ENCODE results near the gene MTMR4.

DNA sequence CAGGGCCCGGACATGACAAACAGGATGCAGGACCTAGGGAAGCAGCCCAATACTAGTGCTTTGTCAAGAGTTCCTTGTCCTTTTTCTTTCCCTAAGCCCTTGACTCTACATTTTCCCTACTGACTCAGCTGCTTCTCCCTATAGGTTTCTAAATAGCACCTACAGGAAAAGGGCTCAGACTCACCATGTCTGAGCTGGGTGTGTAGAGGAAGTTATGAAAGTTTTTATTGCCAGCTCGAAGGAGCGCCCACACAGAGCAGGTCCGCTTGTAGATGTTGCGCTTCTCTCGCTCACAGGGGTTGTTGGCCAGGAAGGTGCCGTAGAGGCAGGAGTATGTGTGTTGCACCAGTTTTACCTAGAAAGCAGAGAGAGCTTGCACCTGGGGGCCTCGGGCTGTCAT is 10.6 kb downstream of the MTMR4 start:
- TF ChIP-seq, protein P1, sequence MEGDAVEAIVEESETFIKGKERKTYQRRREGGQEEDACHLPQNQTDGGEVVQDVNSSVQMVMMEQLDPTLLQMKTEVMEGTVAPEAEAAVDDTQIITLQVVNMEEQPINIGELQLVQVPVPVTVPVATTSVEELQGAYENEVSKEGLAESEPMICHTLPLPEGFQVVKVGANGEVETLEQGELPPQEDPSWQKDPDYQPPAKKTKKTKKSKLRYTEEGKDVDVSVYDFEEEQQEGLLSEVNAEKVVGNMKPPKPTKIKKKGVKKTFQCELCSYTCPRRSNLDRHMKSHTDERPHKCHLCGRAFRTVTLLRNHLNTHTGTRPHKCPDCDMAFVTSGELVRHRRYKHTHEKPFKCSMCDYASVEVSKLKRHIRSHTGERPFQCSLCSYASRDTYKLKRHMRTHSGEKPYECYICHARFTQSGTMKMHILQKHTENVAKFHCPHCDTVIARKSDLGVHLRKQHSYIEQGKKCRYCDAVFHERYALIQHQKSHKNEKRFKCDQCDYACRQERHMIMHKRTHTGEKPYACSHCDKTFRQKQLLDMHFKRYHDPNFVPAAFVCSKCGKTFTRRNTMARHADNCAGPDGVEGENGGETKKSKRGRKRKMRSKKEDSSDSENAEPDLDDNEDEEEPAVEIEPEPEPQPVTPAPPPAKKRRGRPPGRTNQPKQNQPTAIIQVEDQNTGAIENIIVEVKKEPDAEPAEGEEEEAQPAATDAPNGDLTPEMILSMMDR (IDR thresholded peaks at IDR 0.05 in 8 of 11, conservative IDR thresholded peaks at IDR 0.05 in 3 of 11), result no peak
- no peak for TF ChIP-seq POLR2A (IDR thresholded peaks at IDR 0.05)

Measured in spleen (tissue), 7 donors.